T47D (cell line): ENCODE measurements around the gene HERPUD2.
"Not testable (repeated sequence)": the region's sequence is repeated elsewhere in the genome, so short reads cannot be mapped to it uniquely, and the experiment has no call there.

ENCODE experiments used
- DNase-seq, 2 experiments: peaks; one replicate each; pipeline versions ENCODE4 v3.0.0 to v3.0.0-alpha.2; 2011 to 2012; ENCODE audit warnings: low read depth in 1 of 2, low spot score in 1 of 2
- JUND ChIP-seq: IDR thresholded peaks from 2 replicates; pipeline ENCODE4 v1.6.1; 2012; ENCODE audit warnings: low read depth
- in situ Hi-C: cut with HindIII; loops from 2 replicates; pipeline ENCODE4 v1.10.0; 2016; ENCODE audit warnings: low sequenced_read_pairs, low pct_unique_long_range_greater_than_20kb

HERPUD2 gene

DNA sequence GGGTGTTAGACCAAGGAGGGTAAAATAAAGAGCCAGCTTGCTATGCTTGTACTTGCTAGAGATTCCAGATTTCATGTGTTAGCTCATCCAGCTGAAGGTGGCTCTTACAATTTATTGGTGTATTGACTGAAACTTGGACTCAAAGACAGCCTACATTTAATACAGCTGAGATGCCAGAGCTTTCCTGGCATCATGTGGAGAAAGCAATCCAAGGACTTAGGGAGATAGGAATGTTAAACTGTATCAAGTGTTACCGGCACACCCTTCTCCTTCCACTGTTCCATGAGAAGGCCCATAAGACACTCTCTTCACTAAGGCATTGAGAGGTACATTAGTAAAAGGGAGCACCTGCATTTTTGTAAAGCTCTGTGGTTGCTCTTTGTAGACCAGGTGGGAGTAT, 9.3 kb upstream of the HERPUD2 start:
- in situ Hi-C loops: no loop called here
- no peak for TF ChIP-seq JUND
- DNase-seq: no peak

DNA sequence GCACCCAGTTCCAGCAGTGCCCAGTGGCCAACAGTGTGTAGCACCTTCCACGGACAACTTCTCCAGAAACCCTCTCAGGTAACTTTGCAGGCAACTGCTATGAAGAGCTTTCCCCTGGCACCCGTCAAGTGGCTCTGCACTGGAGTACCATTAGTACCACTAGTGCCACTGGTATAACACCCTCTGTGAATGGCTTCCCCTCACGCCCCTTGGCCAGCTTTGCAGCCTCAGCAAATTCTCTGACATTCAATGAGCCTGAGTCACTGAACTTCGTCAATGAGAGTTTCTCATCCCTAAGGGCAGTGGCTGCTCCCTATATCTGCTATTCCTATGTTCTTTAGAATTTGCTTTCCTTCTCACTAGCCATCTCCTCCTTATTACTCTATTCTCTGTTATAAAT, 7.6 kb upstream of the HERPUD2 start:
- in situ Hi-C loops: no loop called here
- no peak for TF ChIP-seq JUND
- DNase-seq: no peak

DNA sequence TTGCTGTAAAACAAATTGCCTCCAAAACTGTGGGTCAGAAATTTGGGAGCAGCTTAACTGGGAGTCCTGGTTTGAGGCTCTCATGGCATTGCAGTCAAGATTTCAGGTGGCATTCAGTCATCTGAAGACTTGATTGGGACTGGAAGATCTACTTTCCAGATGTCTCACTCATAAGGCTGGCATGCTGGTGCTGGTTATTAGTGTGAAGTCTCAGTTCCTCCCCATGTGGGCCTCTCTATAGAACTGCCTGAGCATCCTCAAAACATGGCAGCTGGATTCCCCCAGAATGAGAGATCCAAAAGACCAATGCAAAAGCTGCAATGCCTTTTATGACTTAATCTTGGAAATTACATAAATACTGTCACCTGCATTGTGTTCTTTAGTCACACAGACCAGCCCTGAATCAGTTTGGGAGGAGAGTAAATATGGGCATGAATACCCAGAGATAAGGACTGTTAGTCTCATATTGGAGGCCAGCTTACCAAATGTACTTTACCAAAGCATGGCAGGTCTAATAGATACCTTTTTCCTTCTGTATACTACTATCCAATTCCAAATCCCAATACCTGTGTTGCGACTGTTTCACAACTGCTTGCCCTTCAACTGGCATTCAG, 6.5 kb upstream of the HERPUD2 start:
- no peak for TF ChIP-seq JUND
- in situ Hi-C loops: no loop called here
- DNase-seq: no peak

DNA sequence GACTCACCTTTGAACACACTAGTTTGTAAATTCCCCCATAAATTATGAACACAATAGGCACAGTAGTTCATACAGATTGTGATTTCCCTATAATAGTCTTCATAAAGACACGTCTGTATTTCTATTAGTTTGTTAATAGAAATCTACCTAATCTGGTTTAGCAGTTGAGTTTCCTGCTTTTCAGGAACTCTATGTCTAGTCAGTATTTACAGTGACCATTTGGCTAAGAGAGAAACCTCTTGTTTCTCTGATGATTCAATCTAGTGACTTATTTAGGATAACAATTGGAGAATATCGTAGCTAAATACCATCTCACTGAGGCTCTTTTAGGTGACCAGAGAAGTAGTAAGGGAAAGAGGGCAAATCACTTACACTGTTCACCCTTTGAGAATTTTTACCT, 5.9 kb upstream of the HERPUD2 start:
- in situ Hi-C loops: no loop called here
- TF ChIP-seq JUND: no peak
- DNase-seq: no peak

DNA sequence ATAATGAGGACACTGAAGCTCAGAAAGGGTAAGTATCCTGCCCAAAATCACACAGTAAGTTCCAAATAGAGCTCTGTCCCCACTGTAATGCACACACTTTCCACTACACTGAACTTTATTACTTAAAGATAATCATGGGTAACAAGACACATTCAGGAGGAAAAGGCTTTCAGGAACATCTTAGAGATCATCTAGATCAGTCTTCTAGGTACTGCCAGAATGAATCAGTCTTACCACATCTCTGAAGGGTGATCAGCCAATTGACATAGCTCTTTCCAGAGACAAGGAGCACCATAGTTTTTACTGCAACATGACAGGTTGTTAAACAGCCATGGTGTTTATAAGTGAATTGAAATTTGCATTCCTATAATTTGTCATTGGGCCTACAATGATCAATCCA, 5.4 kb upstream of the HERPUD2 start:
- in situ Hi-C loops: no loop called here
- DNase-seq: no peak
- no peak for TF ChIP-seq JUND

DNA sequence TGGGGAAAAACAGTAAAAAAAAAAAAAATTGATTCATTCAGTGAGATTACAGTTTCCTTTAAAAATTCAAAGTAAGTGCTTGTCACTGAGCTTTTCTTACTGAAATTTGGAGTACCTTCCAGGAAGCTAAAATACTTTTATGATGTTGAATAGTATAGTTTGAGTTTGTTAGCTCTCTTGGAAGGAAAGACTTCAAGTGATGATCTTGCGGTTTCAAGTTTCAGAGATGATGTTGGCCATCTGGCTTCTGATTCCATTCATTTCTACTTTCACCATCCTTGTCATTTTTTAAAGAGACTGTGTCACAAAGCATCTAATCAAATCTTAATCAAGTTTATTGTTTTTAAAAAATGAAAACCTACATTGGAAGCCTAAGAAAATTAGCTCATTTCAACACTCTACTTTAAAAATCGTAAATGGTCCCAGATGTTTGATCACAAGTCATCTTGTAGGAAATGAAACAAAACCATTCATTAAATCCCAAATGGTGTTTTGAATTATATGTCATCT, 4.9 kb upstream of the HERPUD2 start:
- in situ Hi-C loops: no loop called here
- TF ChIP-seq JUND: no peak
- no peak for DNase-seq

DNA sequence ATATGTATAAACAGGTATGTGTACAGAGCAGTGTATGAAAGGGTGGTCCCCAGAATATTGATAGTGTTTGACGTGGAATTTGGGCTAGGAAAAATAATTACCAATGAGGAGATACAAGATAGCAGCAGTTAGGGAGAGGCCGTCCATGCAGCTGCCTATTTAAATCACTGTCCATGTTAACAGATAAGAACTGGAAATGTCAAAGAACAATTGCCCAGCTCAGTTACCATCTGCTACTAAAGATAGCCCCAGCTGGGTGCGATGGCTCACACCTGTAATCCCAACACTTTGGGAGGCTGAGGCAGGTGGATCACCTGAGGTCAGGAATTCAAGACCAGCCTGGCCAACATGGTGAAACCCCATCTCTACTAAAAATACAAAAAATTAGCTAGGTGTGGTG, 3.4 kb upstream of the HERPUD2 start:
- in situ Hi-C loops, DNase-seq: not testable (repeated sequence)

DNA sequence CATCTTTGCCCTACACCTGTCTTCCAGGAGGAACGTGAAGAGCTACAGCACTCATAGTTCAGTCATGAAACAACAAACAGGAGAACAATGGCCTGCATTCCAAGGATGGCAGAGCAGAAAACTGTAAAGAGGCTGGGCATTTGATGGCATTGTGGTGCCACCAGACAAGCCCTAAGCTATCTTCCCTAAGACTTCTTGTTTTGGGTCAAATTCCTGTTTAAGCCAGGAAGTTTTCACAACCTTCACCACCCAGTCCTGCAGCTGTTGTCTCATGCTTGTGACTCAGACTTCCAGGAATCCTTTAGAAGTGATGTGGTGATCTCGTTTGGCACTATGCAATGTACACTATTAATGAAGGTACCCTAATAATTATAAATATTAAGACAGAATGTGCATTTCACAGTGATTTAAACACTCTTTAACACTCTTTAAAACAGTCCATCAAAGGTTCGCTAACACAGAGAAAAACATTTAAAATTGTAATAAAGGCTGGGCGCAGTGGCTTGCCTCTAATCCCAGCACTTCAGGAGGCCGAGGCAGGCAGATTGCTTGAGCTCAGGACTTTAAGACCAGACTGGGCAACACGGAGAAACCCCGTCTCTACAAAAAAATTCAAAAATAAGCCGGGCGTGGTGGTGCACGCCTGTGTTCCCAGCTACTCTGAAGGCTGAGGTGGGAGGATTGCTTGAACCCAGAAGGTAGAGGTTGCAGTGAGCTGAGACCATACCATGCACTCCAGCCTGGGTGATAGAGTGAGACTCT, 2.7 kb upstream of the HERPUD2 start:
- in situ Hi-C loops: no loop called here
- no peak for TF ChIP-seq JUND
- DNase-seq: peak in 1 of 2 experiments; percentile 59

DNA sequence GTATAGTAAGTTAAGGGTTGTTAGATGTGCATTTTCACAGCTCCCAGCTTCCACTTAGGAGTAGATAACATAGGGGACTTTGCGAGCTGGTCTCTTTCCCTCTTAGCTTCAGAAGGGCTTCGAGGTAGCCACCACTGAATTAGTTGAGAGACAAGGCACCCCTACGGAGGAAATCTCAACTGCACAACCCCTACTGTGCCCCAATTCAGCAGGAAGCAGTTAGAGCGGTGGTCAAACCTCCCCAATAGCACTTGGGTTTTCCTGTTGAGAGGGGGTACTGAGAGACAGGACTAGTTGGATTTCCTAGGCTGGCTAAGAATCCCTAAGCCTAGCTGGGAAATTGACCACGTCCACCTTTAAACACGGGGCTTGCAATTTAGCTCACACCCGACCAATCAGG, 1.1 kb upstream of the HERPUD2 start:
- no peak for DNase-seq
- in situ Hi-C loops: no loop called here
- no peak for TF ChIP-seq JUND

DNA sequence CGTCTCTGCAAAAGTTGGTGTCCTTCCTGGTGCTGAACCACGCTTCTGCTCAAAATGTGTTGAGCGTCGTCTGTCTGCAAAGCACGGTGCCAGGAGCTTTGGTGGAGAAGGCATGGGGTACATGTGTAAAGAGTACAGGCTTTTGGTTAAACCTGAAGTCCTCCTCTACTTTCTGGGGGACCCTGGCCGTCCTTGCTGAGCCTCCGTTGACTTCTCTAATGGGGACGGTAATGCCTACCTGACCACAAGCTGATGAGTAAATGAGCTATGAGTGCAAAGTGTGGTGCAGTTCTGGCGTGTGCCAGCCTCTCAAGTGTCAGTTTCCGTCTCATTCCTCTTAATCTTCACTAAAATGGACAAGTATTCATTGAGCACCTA, 527 bp upstream of the HERPUD2 start:
- no peak for TF ChIP-seq JUND
- in situ Hi-C loops: no loop called here
- no peak for DNase-seq

DNA sequence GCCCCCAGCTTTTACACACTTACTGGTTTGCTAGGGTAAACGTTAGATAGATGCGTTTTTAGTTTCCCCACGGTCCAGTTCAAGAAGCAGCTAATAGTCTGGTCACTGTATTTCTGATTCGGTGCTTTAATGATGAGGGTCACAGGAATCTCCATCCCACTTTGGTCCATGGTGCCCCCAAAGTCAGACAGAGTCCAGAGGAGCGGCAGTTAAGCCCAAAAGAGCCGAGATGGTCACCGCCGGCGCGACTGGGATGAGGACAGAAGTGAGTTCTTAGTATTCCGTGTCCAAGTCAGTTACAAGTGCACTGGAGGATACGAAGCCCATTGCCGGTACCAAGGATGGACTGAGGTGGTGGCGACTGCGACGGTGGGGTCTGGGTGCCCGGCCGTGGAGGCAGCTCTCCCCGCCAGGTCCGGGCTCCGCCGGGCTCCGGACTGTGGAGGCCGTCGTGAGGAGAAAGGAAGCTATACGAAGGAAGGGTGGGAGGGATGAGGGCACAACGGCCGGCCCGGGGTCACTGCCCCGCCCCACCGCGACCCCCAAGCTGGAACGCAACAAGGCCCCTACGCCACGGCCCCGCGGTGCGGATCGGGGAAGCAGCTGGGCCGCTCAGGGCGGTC, 663 bp downstream of the HERPUD2 start:
- DNase-seq: no peak

DNA sequence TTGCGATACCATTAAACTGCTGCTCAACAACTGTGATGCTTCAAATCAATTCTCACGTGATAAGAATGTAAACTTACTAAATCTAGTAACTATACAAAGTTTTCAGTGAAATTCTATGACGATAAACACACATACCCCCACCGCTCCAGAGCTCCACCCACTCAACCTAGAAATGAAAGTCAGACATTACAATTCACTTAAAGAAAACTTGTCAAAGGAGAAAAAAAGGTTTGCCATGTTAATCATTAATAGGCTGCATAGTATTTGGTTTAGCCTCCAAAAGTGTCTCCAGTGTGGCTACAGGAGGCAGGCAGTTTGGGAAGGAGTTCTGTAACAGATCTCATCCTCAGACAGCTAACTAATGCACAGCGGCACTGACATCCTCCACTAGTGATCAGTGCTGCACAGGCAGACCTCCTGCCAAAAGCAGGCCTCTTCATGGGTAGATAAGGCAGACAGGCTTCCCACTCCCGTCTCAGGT, 3.1 kb downstream of the HERPUD2 start:
- no peak for DNase-seq
- no peak for TF ChIP-seq JUND
- in situ Hi-C loops: no loop called here

More for the DNA sequence above, 663 bp downstream of the HERPUD2 start:
- no peak for TF ChIP-seq JUND
- in situ Hi-C loops: no loop called here

DNA sequence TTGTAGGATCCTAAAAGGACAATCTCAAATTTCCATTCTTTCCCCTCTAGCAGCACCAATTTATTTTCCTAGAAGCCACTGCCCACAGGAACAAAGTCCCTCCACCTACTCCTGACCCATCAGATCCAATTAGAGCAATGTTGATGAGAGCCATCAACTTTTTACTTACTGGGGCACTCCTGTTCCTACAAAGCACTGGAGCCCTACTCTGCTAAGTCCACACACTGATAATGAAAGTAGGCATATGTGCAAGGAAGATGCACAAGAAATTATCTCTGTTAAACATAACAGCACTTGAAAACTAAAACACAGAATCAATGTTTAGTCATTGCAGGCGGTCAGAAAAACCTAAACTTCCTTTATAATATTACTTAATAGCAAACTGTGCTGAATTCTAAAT, 3.6 kb downstream of the HERPUD2 start:
- no peak for DNase-seq
- in situ Hi-C loops: no loop called here
- TF ChIP-seq JUND: no peak

DNA sequence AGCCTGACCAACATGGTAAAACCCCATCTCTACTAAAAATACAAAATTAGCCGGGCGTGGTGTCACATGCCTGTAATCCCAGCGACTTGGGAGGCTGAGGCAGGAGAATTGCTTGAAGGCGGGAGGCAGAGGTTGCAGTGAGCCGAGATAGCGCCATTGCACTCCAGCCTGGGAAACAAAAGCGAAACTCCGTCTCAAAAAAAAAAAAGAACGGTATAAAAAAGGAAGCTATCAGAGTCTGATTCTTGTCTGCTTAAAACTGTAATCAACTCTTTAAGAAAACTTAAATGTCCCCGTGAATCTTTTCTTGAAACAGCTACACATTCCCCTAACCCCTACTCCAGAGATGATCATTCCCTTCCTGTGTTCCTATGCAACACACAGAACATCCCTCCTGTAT, 4.3 kb downstream of the HERPUD2 start:
- in situ Hi-C loops, DNase-seq: not testable (repeated sequence)
